Endothelial cell of umbilical vein (primary cell): ENCODE results near the gene SLC16A7. TPM values are rescaled to one million over a fixed set of nuclear protein-coding genes. Genes with fewer than 3 reads are reported as not detected.

Source experiments
- BruUV-seq: library from RNA; stranded (reverse); fragments of 400-500 nt; replicated peaks from 2 replicates; lab custom pipeline; 2021; lab: Mats Ljungman, UMichigan
- CTCF ChIA-PET: fragments of 300-600, 350-600 bp; sonication (Branson Sonifier 250); formaldehyde crosslinking; loops from one replicate; lab custom pipeline; 2021; ENCODE audit warnings: antibody characterized with exemption, inconsistent platforms; lab: Charles Lee
- POLR2A ChIA-PET: fragments of 300-600, 350-600 bp; sonication (Branson Sonifier 250); formaldehyde crosslinking; loops from one replicate; lab custom pipeline; 2021; ENCODE audit warnings: antibody characterized with exemption, inconsistent platforms; lab: Charles Lee
- DNase-seq: peaks from one replicate; pipeline ENCODE4 v3.0.0-alpha.2; 2011; ENCODE audit warnings: low read depth, low spot score
- FAIRE-seq: peaks from 2 replicates; lab custom pipeline; 2011; peaks lifted over from hg19 to GRCh38; lab: Jason Lieb, UNC
- H2AFZ ChIP-seq: 2 replicates; pipeline ENCODE4 v1.6.0; 2012; ENCODE audit warnings: low read depth, low read length, control low read depth, inconsistent platforms
- H3K27ac ChIP-seq: 2 replicates; pipeline ENCODE4 v1.5.1; 2011; ENCODE audit warnings: low read depth, mild to moderate bottlenecking, control low read depth, low read length, moderate library complexity; ENCODE audit not compliant: insufficient read depth
- H3K27me3 ChIP-seq, 2 experiments: 2 replicates each; pipeline versions ENCODE4 v1.6.0 to v1.6.1; 2011; ENCODE audit warnings: low read length in 2 of 2, mixed read lengths in 1 of 2; ENCODE audit not compliant: control insufficient read depth in 2 of 2, insufficient read depth in 2 of 2
- H3K36me3 ChIP-seq, 2 experiments: 2 replicates in 1 of 2; 3 replicates in 1 of 2; pipeline ENCODE4 v1.5.1; 2011; ENCODE audit warnings: low read length in 2 of 2, mild to moderate bottlenecking in 1 of 2, moderate library complexity in 1 of 2; ENCODE audit not compliant: control insufficient read depth in 2 of 2, insufficient read depth in 2 of 2; ENCODE audit errors: extremely low read depth in 1 of 2
- H3K4me1 ChIP-seq: 3 replicates; pipeline ENCODE4 v1.5.1; 2011; ENCODE audit warnings: mild to moderate bottlenecking, low read length; ENCODE audit not compliant: control insufficient read depth, insufficient read depth; ENCODE audit errors: extremely low read depth
- H3K4me2 ChIP-seq: 2 replicates; pipeline ENCODE4 v1.6.1; 2011; ENCODE audit warnings: low read length, control low read depth, mixed read lengths; ENCODE audit not compliant: insufficient read depth
- H3K4me3 ChIP-seq, 3 experiments: fragments of 200-600 bp in 1 of 3; sonication (generic), shearing (Covaris generic) in 1 of 3; replicated peaks in 1 of 3; 2 replicates each; pipeline ENCODE4 v1.5.1; 2011 to 2016; ENCODE audit warnings: control low read depth in 3 of 3, low read length in 3 of 3, mild to moderate bottlenecking in 2 of 3, inconsistent platforms in 1 of 3, low read depth in 1 of 3, moderate library complexity in 1 of 3; ENCODE audit not compliant: insufficient read depth in 1 of 3
- H3K79me2 ChIP-seq: 2 replicates; pipeline ENCODE4 v1.6.0; 2012; ENCODE audit warnings: low read length, inconsistent platforms; ENCODE audit not compliant: control insufficient read depth, insufficient read depth
- H3K9ac ChIP-seq: replicated peaks from 2 replicates; pipeline ENCODE3; 2011; ENCODE audit warnings: low read length, control low read depth; ENCODE audit not compliant: insufficient read depth; ENCODE audit errors: extremely low read depth
- H3K9me1 ChIP-seq: replicated peaks from 3 replicates; pipeline ENCODE4 v1.6.0; 2011; ENCODE audit warnings: mild to moderate bottlenecking, low read length; ENCODE audit not compliant: control insufficient read depth, insufficient read depth; ENCODE audit errors: extremely low read depth
- H3K9me3 ChIP-seq: replicated peaks from 2 replicates; pipeline ENCODE4 v1.5.1; 2012; ENCODE audit warnings: low read length, inconsistent platforms; ENCODE audit not compliant: control insufficient read depth, insufficient read depth
- H4K20me1 ChIP-seq: replicated peaks from 2 replicates; pipeline ENCODE3; 2011; ENCODE audit warnings: mild to moderate bottlenecking, low read length; ENCODE audit not compliant: control insufficient read depth, insufficient read depth; ENCODE audit errors: extremely low read depth
- EZH2 ChIP-seq: IDR thresholded peaks from 2 replicates; pipeline ENCODE4 v1.6.1; 2012; ENCODE audit warnings: borderline replicate concordance, low read depth, mild to moderate bottlenecking, moderate library complexity, low read length, inconsistent platforms; ENCODE audit not compliant: severe bottlenecking
- FOS ChIP-seq: IDR thresholded peaks from 2 replicates; pipeline ENCODE4 v1.6.1; 2011; ENCODE audit warnings: mild to moderate bottlenecking, low read length, moderate library complexity, borderline replicate concordance; ENCODE audit not compliant: insufficient read depth
- GATA2 ChIP-seq: IDR thresholded peaks from 2 replicates; pipeline ENCODE4 v1.7.0; 2011; ENCODE audit warnings: low read depth, mild to moderate bottlenecking, moderate library complexity, mixed read lengths, low read length; ENCODE audit not compliant: insufficient read length, insufficient read depth
- JUN ChIP-seq: IDR thresholded peaks from 2 replicates; pipeline ENCODE4 v1.6.1; 2011; ENCODE audit warnings: borderline replicate concordance, low read depth; ENCODE audit not compliant: insufficient read length, insufficient read depth
- MYC ChIP-seq: IDR thresholded peaks from one replicate; pipeline ENCODE4 v1.6.1; 2011; ENCODE audit warnings: mild to moderate bottlenecking, low read depth, low read length
- POLR2A ChIP-seq: IDR thresholded peaks from 2 replicates; pipeline ENCODE4 v1.6.1; 2012; ENCODE audit warnings: low read depth, mild to moderate bottlenecking, control low read depth, low read length
- dilution Hi-C: fragments of 300-500 bp; cut with MboI; formaldehyde crosslinking; loops from one replicate; pipeline ENCODE4 v1.15.0; 2019; ENCODE audit warnings: low sequenced_read_pairs; ENCODE audit not compliant: extremely low pct_ligation_motif_present
- intact Hi-C: fragments of 100-400 bp; cut with micrococcal nuclease; formaldehyde crosslinking; loops from one replicate; pipeline ENCODE4 v1.10.0; 2022
- polyA plus RNA-seq, 4 experiments: library from polyadenylated mRNA; depleted of rRNA in 3 of 4; stranded (reverse) in 3 of 4; unstranded in 1 of 4; fragments of >200 nt; gene quantifications; 2 replicates each; pipeline versions ENCODE4 v1.2.1 to v1.2.3, GENCODE V29; 2011 to 2012; ENCODE audit warnings: missing spikeins in 1 of 4
- total RNA-seq: library from RNA; stranded (reverse); gene quantifications from 2 replicates; pipeline ENCODE4 v1.2.3, GENCODE V29; 2021
- TF ChIP-seq, protein P1 (sequence below), 2 donors: IDR thresholded peaks; 1 replicate in 1 of 2; 2 replicates in 1 of 2; pipeline ENCODE4 v1.5.1; 2011; ENCODE audit warnings: low read length in 2 of 2, mild to moderate bottlenecking in 2 of 2, moderate library complexity in 2 of 2, control low read depth in 1 of 2, inconsistent platforms in 1 of 2, low read depth in 1 of 2; ENCODE audit not compliant: insufficient read depth in 1 of 2; ENCODE audit errors: extremely low read depth in 1 of 2
- TF ChIP-seq, protein P2 (sequence below): IDR thresholded peaks from 2 replicates; pipeline ENCODE4 v1.6.1; 2011; ENCODE audit not compliant: insufficient read depth, insufficient read length

Gene SLC16A7
- total and polyA plus RNA-seq, 2 donors (not counting 3 experiments of a cell fraction or from before 2014, with no cell fraction given): 2.9 to 8.9 TPM

DNA sequence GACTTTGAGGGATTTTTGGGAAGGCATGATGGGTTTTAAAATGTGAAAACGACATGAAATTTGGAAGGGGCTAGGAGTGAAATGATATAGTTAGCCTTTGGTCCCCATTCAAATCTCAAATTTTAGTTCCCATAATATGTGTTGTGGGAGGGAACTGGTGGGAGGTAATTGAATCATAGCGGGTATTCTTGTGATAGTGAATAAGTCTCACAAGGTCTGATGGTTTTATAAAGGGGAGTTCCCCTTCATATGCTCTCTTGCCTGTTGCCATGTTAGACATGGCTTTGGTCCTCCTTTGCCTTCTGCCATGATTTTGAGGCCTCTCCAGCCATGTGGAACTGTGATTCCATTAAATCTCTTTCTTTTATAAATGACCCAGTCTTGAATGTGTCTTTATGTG is 72.8 kb downstream of the SLC16A7 start:
- no peaks in the 10 kb centered on the region for H3K9me3 ChIP-seq
- no peak overlapping the region for H3K4me2 ChIP-seq
- POLR2A ChIA-PET: no interaction called here
- H3K9me1 ChIP-seq: no peaks in the 10 kb centered on the region
- CTCF ChIA-PET: no interaction called here
- no peaks in the 10 kb centered on the region for H3K4me1 ChIP-seq
- no peak for DNase-seq
- intact Hi-C loops: no loop called here
- FAIRE-seq: no peak
- no peak overlapping the region for H3K4me3 ChIP-seq
- H3K27me3 ChIP-seq: no peaks in the 10 kb centered on the region
- no peak overlapping the region for H2AFZ ChIP-seq
- no peak for TF ChIP-seq EZH2
- no peak for TF ChIP-seq GATA2
- TF ChIP-seq JUN: no peak
- TF ChIP-seq FOS: no peak
- TF ChIP-seq MYC: no peak
- TF ChIP-seq, protein P1, sequence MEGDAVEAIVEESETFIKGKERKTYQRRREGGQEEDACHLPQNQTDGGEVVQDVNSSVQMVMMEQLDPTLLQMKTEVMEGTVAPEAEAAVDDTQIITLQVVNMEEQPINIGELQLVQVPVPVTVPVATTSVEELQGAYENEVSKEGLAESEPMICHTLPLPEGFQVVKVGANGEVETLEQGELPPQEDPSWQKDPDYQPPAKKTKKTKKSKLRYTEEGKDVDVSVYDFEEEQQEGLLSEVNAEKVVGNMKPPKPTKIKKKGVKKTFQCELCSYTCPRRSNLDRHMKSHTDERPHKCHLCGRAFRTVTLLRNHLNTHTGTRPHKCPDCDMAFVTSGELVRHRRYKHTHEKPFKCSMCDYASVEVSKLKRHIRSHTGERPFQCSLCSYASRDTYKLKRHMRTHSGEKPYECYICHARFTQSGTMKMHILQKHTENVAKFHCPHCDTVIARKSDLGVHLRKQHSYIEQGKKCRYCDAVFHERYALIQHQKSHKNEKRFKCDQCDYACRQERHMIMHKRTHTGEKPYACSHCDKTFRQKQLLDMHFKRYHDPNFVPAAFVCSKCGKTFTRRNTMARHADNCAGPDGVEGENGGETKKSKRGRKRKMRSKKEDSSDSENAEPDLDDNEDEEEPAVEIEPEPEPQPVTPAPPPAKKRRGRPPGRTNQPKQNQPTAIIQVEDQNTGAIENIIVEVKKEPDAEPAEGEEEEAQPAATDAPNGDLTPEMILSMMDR (IDR thresholded peaks at IDR 0.05; ENCODE audit: extremely low read depth in 1 of 2, insufficient read depth in 1 of 2, low read depth in 1 of 2, low read length in 2 of 2): no peak
- TF ChIP-seq, protein P2, sequence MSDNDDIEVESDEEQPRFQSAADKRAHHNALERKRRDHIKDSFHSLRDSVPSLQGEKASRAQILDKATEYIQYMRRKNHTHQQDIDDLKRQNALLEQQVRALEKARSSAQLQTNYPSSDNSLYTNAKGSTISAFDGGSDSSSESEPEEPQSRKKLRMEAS: no peak
- no peak for TF ChIP-seq POLR2A
- no peak overlapping the region for H3K27ac ChIP-seq
- no peaks in the 10 kb centered on the region for H3K79me2 ChIP-seq
- H3K36me3 ChIP-seq: no peaks in the 10 kb centered on the region
- dilution Hi-C loops: no loop called here
- no TSS peak for BruUV-seq
- no peak overlapping the region for H3K9ac ChIP-seq
- no peaks in the 10 kb centered on the region for H4K20me1 ChIP-seq
